Suprapubic skin (tissue), 4 donors: ENCODE results near the gene NREP. TPM values are rescaled to one million over a fixed set of nuclear protein-coding genes. Genes with fewer than 3 reads are reported as not detected.
A peak's percentile ranks its signal among the peaks of the same experiment; 100 is the strongest.

Source experiments
- DNase-seq, 2 donors: peaks; one replicate each; pipeline ENCODE4 v3.0.0-alpha.2; 2019; ENCODE audit warnings: low spot score in 2 of 2
- H3K27ac ChIP-seq: fragments of 200-600 bp; sonication (generic); one replicate; pipeline ENCODE4 v1.5.1; 2019
- H3K27me3 ChIP-seq: fragments of 200-600 bp; sonication (generic); one replicate; pipeline ENCODE4 v1.5.1; 2019
- H3K36me3 ChIP-seq: fragments of 200-600 bp; sonication (generic); one replicate; pipeline ENCODE4 v1.5.1; 2019
- H3K4me1 ChIP-seq: fragments of 200-600 bp; sonication (generic); one replicate; pipeline ENCODE4 v1.5.1; 2019
- H3K4me3 ChIP-seq: fragments of 200-600 bp; sonication (generic); one replicate; pipeline ENCODE4 v1.5.1; 2019; ENCODE audit warnings: mild to moderate bottlenecking
- H3K9me3 ChIP-seq: fragments of 200-600 bp; sonication (generic); one replicate; pipeline ENCODE4 v1.5.1; 2019
- EP300 ChIP-seq: sonication (generic); formaldehyde crosslinking; IDR thresholded peaks from one replicate; pipeline ENCODE4 v1.6.1; 2017; ENCODE audit warnings: antibody characterized with exemption
- POLR2A ChIP-seq, 2 donors: fragments of 450-650 bp; IDR thresholded peaks; one replicate each; pipeline ENCODE4 v1.6.1; 2017; ENCODE audit warnings: antibody characterized with exemption in 2 of 2, mild to moderate bottlenecking in 2 of 2, moderate library complexity in 2 of 2
- POLR2AphosphoS5 ChIP-seq, 3 donors: sonication (generic); formaldehyde crosslinking; IDR thresholded peaks; one replicate each; pipeline ENCODE4 v1.6.1; 2017; ENCODE audit warnings: antibody characterized with exemption in 3 of 3
- WGBS: methylation state at CpG from one replicate; pipeline ENCODE4 v1.1.5; 2018; 5-methylcytosine and 5-hydroxymethylcytosine counted together
- total RNA-seq, 4 donors: library from RNA; depleted of rRNA; stranded (reverse); fragments of >200 nt; gene quantifications; one replicate each; pipeline ENCODE4 v1.1.0, GENCODE V29; 2016
- TF ChIP-seq, protein P1 (sequence below), 2 donors: fragments of 200-600 bp in 1 of 2; fragments of 450-650 bp in 1 of 2; sonication (generic) in 1 of 2; IDR thresholded peaks; one replicate each; pipeline ENCODE4 v1.5.1; 2016 to 2019; ENCODE audit warnings: antibody characterized with exemption in 2 of 2, mild to moderate bottlenecking in 1 of 2, moderate library complexity in 1 of 2

The NREP gene
- total RNA-seq, 4 donors from 2014 or later: 7.0 to 10.1 (median 8.3) TPM

DNA sequence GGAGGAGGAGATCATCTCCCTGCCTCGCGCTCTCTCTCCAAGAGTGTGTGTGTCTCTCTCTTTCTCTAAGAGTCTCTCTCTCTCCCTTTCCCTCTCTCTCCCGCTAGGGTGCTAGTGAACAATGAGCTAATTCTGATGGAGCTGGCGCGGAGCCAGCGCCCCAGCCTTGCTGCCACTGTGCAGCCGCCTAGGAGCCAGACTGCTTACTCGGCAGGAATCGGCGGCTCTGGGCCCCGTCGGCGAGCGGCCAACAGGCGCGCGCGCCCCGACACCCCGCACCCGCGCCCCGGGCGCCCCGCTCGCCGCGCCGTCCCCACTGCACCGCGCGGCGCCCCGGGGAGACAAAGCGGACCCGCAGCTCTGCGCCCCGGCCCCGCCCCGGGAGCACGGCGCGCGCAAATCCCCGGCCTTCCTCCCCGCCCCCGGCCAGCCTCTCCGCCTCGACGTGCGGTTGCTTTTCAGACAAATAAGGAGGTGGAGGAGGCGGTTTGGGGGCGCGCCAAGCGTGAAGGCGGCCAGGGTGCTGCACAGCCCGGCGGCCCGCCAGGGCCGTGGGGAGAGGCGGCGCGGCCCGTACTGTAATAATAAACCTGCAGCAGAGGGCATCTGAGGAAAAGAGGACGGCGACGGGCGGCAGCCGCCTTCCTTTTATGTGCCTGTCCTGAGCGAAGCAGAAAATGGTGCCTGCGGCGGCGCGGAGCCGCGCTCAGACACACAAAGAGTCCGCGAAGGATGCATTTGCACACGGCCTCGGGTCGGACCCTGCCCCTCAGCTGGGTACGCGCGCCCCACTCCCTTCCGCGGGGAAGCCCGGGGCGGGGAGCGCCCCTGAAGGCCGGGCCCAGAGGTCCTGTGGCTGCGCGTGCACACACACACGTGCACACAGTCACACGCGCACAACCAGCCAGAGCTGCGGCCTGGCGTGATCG is 625 bp upstream of the NREP start:
- Histone ChIP-seq H3K9me3 (no peaks in the 10 kb centered on the region), H3K27me3 (no peaks in the 10 kb centered on the region), H3K4me1 (peaks cover 28% of the 10 kb centered on the region), H3K36me3 (no peaks in the 10 kb centered on the region), H3K4me3 (peak overlapping the region; percentile 60), H3K27ac (peak overlapping the region; percentile 87)
- TF ChIP-seq POLR2AphosphoS5 (IDR thresholded peaks at IDR 0.05): peak in 2 of 3 donors; percentile 9 to 79
- peak in 1 of 2 donors; percentile 35 for TF ChIP-seq POLR2A (IDR thresholded peaks at IDR 0.05)
- TF ChIP-seq EP300: no peak
- TF ChIP-seq, protein P1, sequence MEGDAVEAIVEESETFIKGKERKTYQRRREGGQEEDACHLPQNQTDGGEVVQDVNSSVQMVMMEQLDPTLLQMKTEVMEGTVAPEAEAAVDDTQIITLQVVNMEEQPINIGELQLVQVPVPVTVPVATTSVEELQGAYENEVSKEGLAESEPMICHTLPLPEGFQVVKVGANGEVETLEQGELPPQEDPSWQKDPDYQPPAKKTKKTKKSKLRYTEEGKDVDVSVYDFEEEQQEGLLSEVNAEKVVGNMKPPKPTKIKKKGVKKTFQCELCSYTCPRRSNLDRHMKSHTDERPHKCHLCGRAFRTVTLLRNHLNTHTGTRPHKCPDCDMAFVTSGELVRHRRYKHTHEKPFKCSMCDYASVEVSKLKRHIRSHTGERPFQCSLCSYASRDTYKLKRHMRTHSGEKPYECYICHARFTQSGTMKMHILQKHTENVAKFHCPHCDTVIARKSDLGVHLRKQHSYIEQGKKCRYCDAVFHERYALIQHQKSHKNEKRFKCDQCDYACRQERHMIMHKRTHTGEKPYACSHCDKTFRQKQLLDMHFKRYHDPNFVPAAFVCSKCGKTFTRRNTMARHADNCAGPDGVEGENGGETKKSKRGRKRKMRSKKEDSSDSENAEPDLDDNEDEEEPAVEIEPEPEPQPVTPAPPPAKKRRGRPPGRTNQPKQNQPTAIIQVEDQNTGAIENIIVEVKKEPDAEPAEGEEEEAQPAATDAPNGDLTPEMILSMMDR (IDR thresholded peaks at IDR 0.05): peak in 1 of 2 donors; percentile 46
- WGBS: 2% methylated on average over 49 of the region's 98 CpGs
- DNase-seq: peak; percentile 92 to 94

DNA sequence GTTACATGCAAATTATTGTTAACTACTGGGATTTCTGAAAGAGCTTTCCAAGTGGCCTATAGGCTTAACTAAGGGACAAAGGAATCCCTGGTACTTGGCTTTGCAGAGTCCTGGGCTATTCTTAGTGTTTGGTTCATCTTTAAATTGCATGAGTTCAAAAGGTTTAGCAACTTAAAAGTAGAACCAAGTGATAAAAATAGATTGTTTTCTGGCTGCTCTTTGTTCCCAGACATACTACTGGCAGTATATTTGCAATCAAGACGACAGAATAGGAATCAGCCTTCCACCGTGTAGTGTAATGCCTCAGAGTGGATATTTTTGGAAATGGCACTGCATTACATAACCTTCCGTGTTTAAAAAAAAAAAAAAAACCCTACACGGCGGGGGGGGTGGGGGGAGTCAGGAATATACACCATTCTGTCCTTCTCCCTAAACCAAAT is 1.0 kb downstream of the NREP start:
- H3K27me3 ChIP-seq: no peaks in the 10 kb centered on the region
- H3K4me1 ChIP-seq: peaks cover 28% of the 10 kb centered on the region
- WGBS: 8% methylated on average over 5 of the region's 5 CpGs
- no peak overlapping the region for H3K27ac ChIP-seq
- no peak for TF ChIP-seq POLR2AphosphoS5 (IDR thresholded peaks at IDR 0.05)
- no peak for TF ChIP-seq POLR2A (IDR thresholded peaks at IDR 0.05)
- TF ChIP-seq, protein P1 (IDR thresholded peaks at IDR 0.05): no peak
- no peak for TF ChIP-seq EP300
- H3K9me3 ChIP-seq: no peaks in the 10 kb centered on the region
- H3K36me3 ChIP-seq: no peaks in the 10 kb centered on the region
- DNase-seq: no peak
- H3K4me3 ChIP-seq: peak overlapping the region; percentile 60

DNA sequence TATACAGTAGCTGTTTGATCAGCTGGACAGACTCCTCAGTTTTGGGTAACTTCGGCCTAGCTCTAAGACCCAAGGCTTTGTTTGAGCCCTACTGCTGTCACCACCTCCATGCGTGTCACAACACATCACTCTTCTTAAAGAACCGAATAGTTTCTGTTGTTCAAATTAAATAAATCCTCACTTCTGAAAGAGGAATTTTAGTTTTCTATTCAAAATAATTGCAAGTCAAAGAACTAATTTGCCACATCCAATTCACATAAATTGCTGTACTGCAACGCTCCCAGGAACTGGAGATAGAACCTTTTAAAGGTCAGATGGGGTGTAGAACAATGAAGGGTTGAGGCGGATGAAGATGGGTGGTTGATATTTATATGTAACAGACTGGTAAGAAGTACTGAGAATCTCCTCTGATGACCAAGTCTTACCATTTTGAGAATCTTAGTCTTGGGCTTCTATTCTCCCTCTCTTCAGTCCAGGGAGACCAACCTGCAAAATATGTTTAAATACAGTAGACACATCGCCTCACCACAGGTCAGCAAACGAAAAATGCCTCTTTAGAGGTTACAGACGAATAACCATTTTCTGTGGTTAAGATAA is 1.6 kb downstream of the NREP start:
- H3K27ac ChIP-seq: no peak overlapping the region
- TF ChIP-seq, protein P1 (IDR thresholded peaks at IDR 0.05): no peak
- no peak for TF ChIP-seq EP300
- TF ChIP-seq POLR2AphosphoS5 (IDR thresholded peaks at IDR 0.05): no peak
- TF ChIP-seq POLR2A (IDR thresholded peaks at IDR 0.05): no peak
- peak overlapping the region; percentile 60 for H3K4me3 ChIP-seq
- no peaks in the 10 kb centered on the region for H3K27me3 ChIP-seq
- no peak for DNase-seq
- no peaks in the 10 kb centered on the region for H3K36me3 ChIP-seq
- no peaks in the 10 kb centered on the region for H3K9me3 ChIP-seq
- WGBS: 61% methylated on average over 8 of the region's 8 CpGs
- H3K4me1 ChIP-seq: peaks cover 28% of the 10 kb centered on the region

- no peak for DNase-seq
- Histone ChIP-seq H3K9me3 (no peaks in the 10 kb centered on the region), H3K27me3 (no peaks in the 10 kb centered on the region), H3K36me3 (no peaks in the 10 kb centered on the region), H3K4me3 (no peak overlapping the region), H3K27ac (no peak overlapping the region), H3K4me1 (peaks cover 28% of the 10 kb centered on the region)
- 53% methylated on average over 3 of the region's 3 CpGs for WGBS
- no peak for TF ChIP-seq EP300
- TF ChIP-seq POLR2AphosphoS5 (IDR thresholded peaks at IDR 0.05): no peak
- TF ChIP-seq POLR2A (IDR thresholded peaks at IDR 0.05): no peak
- TF ChIP-seq, protein P1 (IDR thresholded peaks at IDR 0.05): no peak
These were observed 3.0 kb downstream of the NREP start for GRCh38 chr5:111753884-111754589.
